Tibial nerve (tissue), 4 donors: Measurements from ENCODE around the gene ZNF865. TPM values are rescaled to one million over a fixed set of nuclear protein-coding genes. Genes with fewer than 3 reads are reported as not detected.

Experiments used
- DNase-seq, 2 donors: peaks; one replicate each; pipeline ENCODE4 v3.0.0-alpha.2; 2019; ENCODE audit warnings: low spot score in 2 of 2
- H3K27ac ChIP-seq, 4 donors: fragments of 200-600 bp; sonication (generic) in 3 of 4; one replicate each; pipeline ENCODE4 v1.5.1; 2017 to 2019; ENCODE audit warnings: mild to moderate bottlenecking in 1 of 4
- H3K27me3 ChIP-seq, 2 donors: fragments of 200-600 bp; sonication (generic) in 1 of 2; one replicate each; pipeline versions ENCODE4 v1.5.1 to v1.6.0; 2017 to 2019
- H3K36me3 ChIP-seq, 3 donors: fragments of 200-600 bp; sonication (generic); one replicate each; pipeline ENCODE4 v1.5.1; 2018 to 2019
- H3K4me1 ChIP-seq, 4 donors: fragments of 200-600 bp; sonication (generic) in 3 of 4; one replicate each; pipeline ENCODE4 v1.5.1; 2017 to 2019
- H3K4me3 ChIP-seq, 4 donors: fragments of 200-600 bp; sonication (generic) in 3 of 4; one replicate each; pipeline ENCODE4 v1.5.1; 2017 to 2019; ENCODE audit warnings: mild to moderate bottlenecking in 1 of 4, moderate library complexity in 1 of 4
- H3K9me3 ChIP-seq, 4 donors: fragments of 200-600 bp; sonication (generic) in 3 of 4; one replicate each; pipeline ENCODE4 v1.5.1; 2017 to 2019
- EP300 ChIP-seq, 2 donors: sonication (generic); formaldehyde crosslinking; IDR thresholded peaks; one replicate each; pipeline ENCODE4 v1.6.1; 2017; ENCODE audit warnings: antibody characterized with exemption in 2 of 2, mild to moderate bottlenecking in 1 of 2
- POLR2A ChIP-seq, 2 donors: fragments of 450-650 bp; IDR thresholded peaks; one replicate each; pipeline ENCODE4 v1.6.1; 2017; ENCODE audit warnings: antibody characterized with exemption in 2 of 2, mild to moderate bottlenecking in 2 of 2, moderate library complexity in 2 of 2
- WGBS, 2 donors: methylation state at CpG; one replicate each; pipeline ENCODE4 v1.1.5; 2018; 5-methylcytosine and 5-hydroxymethylcytosine counted together
- total RNA-seq, 4 donors: library from RNA; depleted of rRNA; stranded (reverse); fragments of >200 nt; gene quantifications; one replicate each; pipeline ENCODE4 v1.1.0, GENCODE V29; 2016
- TF ChIP-seq, protein P1 (sequence below), 5 experiments: fragments of 200-600 bp in 3 of 5; fragments of 450-650 bp in 2 of 5; sonication (generic) in 3 of 5; IDR thresholded peaks; one replicate each; pipeline ENCODE4 v1.5.1; 2016 to 2019; ENCODE audit warnings: antibody characterized with exemption in 5 of 5, mild to moderate bottlenecking in 3 of 5, moderate library complexity in 2 of 5

Gene ZNF865
- total RNA-seq, 4 donors from 2014 or later: 8.8 to 15.0 (median 12.7) TPM

GRCh38 chr19:55618426-55618825 is 13.0 kb downstream of the ZNF865 start:
- H3K36me3 ChIP-seq: peaks cover 4 to 78% (median 6%) of the 10 kb centered on the region in 3 donors
- no peaks in the 10 kb centered on the region for H3K27me3 ChIP-seq
- no peak overlapping the region for H3K27ac ChIP-seq
- peaks cover 0 to 4% (median 0%) of the 10 kb centered on the region in 4 donors for H3K4me1 ChIP-seq
- no peaks in the 10 kb centered on the region for H3K9me3 ChIP-seq
- H3K4me3 ChIP-seq: no peak overlapping the region
- WGBS, 2 donors: 81 to 89% methylated on average over 7 of the region's 7 CpGs
- no peak for DNase-seq
- TF ChIP-seq, protein P1, sequence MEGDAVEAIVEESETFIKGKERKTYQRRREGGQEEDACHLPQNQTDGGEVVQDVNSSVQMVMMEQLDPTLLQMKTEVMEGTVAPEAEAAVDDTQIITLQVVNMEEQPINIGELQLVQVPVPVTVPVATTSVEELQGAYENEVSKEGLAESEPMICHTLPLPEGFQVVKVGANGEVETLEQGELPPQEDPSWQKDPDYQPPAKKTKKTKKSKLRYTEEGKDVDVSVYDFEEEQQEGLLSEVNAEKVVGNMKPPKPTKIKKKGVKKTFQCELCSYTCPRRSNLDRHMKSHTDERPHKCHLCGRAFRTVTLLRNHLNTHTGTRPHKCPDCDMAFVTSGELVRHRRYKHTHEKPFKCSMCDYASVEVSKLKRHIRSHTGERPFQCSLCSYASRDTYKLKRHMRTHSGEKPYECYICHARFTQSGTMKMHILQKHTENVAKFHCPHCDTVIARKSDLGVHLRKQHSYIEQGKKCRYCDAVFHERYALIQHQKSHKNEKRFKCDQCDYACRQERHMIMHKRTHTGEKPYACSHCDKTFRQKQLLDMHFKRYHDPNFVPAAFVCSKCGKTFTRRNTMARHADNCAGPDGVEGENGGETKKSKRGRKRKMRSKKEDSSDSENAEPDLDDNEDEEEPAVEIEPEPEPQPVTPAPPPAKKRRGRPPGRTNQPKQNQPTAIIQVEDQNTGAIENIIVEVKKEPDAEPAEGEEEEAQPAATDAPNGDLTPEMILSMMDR (IDR thresholded peaks at IDR 0.05): no peak
- TF ChIP-seq EP300 (IDR thresholded peaks at IDR 0.05) (no peak), POLR2A (IDR thresholded peaks at IDR 0.05) (no peak)

DNA sequence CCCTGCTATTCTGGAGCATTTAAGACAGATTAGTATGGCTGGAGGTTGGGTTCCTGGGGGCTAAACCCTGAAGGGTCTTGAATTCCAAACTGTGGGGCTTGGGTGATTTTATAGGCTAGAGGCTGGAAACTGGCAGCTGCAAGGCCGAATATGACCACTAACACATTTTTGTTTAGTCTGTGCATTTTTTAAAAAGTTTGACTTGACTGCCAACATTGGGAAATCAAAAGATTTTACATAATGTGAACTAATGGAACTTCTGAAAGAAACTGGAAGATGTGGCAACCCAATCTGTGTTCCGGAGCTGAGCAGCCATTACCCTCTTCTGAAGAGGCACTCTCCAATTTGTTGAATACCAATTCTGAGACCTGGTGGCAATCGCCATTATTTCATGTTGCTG is 13.8 kb downstream of the ZNF865 start:
- no peak overlapping the region for H3K27ac ChIP-seq
- 69 to 73% methylated on average over 3 of the region's 3 CpGs for WGBS, 2 donors
- no peak for DNase-seq
- no peak overlapping the region for H3K4me3 ChIP-seq
- TF ChIP-seq POLR2A (IDR thresholded peaks at IDR 0.05) (no peak), EP300 (IDR thresholded peaks at IDR 0.05) (no peak)
- TF ChIP-seq, protein P1 (IDR thresholded peaks at IDR 0.05): no peak
- H3K27me3 ChIP-seq: no peaks in the 10 kb centered on the region
- H3K4me1 ChIP-seq: peaks cover 0 to 11% (median 0%) of the 10 kb centered on the region in 4 donors
- peaks cover 4 to 69% (median 6%) of the 10 kb centered on the region in 3 donors for H3K36me3 ChIP-seq
- H3K9me3 ChIP-seq: no peaks in the 10 kb centered on the region

DNA sequence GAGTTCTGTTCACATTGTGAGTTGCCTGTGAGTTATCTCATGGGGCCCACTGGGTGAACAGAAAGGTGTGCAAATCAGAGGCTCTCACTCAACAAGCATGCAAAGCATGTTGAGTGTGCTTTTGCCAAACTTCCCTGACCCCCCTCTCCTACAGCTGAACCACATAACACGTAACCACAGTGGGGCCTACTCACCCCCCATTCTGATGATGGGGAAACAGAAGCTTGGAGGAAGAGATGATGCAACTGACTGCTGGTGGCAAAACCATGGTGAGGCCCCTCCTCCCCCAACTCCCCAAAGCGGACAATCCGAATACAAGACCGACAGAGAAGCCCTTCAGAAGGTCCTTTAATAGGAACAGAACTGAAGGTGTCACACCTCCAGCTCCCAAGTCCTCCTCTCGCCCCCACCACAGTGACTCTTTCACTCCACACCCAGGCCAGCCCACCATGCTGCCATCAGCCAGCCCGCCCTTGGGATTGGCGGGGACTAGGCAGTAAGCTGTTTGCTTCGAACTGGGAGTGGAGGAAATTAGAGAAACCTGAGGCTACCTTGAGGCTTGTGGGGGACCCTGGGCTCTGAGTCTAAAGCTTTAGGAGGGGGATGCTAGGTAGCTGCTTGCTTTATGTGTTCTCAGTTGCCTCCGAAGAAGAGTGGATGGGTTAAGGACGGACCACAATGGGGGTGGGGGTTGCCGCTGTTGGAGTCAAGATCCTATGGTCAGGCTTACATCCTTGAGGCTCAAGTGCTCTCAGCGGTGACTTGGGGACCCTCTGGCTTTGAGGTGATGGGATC is 15.2 kb downstream of the ZNF865 start:
- TF ChIP-seq EP300 (IDR thresholded peaks at IDR 0.05) (no peak), POLR2A (IDR thresholded peaks at IDR 0.05) (no peak)
- TF ChIP-seq, protein P1 (IDR thresholded peaks at IDR 0.05): no peak
- Histone ChIP-seq H3K9me3 (no peaks in the 10 kb centered on the region), H3K36me3 (peaks cover 3 to 56% (median 4%) of the 10 kb centered on the region in 3 donors), H3K27ac (no peak overlapping the region), H3K27me3 (no peaks in the 10 kb centered on the region), H3K4me3 (no peak overlapping the region), H3K4me1 (peaks cover 4 to 22% (median 6%) of the 10 kb centered on the region in 4 donors)
- no peak for DNase-seq
- WGBS, 2 donors: 80 to 84% methylated on average over 11 to 12 of the region's 12 CpGs

- Histone ChIP-seq H3K27me3 (no peaks in the 10 kb centered on the region), H3K36me3 (peaks cover 0 to 50% (median 4%) of the 10 kb centered on the region in 3 donors), H3K4me1 (peaks cover 4 to 22% (median 6%) of the 10 kb centered on the region in 4 donors), H3K9me3 (no peaks in the 10 kb centered on the region), H3K4me3 (no peak overlapping the region), H3K27ac (no peak overlapping the region)
- no peak for DNase-seq
- WGBS, 2 donors: 78 to 84% methylated on average over 9 of the region's 9 CpGs
- TF ChIP-seq, protein P1 (IDR thresholded peaks at IDR 0.05): no peak
- TF ChIP-seq EP300 (IDR thresholded peaks at IDR 0.05) (no peak), POLR2A (IDR thresholded peaks at IDR 0.05) (no peak)
Measured at GRCh38 chr19:55621205-55621672, 15.8 kb downstream of the ZNF865 start.

GRCh38 chr19:55621673-55622231 is 16.3 kb downstream of the ZNF865 start:
- H3K27ac ChIP-seq: no peak overlapping the region
- WGBS, 2 donors: 94 to 95% methylated on average over 38 to 55 of the region's 55 CpGs
- no peak for DNase-seq
- no peak for TF ChIP-seq EP300 (IDR thresholded peaks at IDR 0.05)
- no peak for TF ChIP-seq POLR2A (IDR thresholded peaks at IDR 0.05)
- TF ChIP-seq, protein P1 (IDR thresholded peaks at IDR 0.05): no peak
- no peaks in the 10 kb centered on the region for H3K9me3 ChIP-seq
- peaks cover 0 to 44% (median 4%) of the 10 kb centered on the region in 3 donors for H3K36me3 ChIP-seq
- no peaks in the 10 kb centered on the region for H3K27me3 ChIP-seq
- H3K4me3 ChIP-seq: no peak overlapping the region
- peaks cover 4 to 22% (median 6%) of the 10 kb centered on the region in 4 donors for H3K4me1 ChIP-seq
